ENCODE results near the gene FAHD2B.
A peak's percentile ranks its signal among the peaks of the same experiment; 100 is the strongest.
"Not testable (repeated sequence)": the region's sequence is repeated elsewhere in the genome, so short reads cannot be mapped to it uniquely, and the experiment has no call there.

Gene FAHD2B, protein sequence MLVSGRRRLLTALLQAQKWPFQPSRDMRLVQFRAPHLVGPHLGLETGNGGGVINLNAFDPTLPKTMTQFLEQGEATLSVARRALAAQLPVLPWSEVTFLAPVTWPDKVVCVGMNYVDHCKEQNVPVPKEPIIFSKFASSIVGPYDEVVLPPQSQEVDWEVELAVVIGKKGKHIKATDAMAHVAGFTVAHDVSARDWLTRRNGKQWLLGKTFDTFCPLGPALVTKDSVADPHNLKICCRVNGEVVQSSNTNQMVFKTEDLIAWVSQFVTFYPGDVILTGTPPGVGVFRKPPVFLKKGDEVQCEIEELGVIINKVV

DNA sequence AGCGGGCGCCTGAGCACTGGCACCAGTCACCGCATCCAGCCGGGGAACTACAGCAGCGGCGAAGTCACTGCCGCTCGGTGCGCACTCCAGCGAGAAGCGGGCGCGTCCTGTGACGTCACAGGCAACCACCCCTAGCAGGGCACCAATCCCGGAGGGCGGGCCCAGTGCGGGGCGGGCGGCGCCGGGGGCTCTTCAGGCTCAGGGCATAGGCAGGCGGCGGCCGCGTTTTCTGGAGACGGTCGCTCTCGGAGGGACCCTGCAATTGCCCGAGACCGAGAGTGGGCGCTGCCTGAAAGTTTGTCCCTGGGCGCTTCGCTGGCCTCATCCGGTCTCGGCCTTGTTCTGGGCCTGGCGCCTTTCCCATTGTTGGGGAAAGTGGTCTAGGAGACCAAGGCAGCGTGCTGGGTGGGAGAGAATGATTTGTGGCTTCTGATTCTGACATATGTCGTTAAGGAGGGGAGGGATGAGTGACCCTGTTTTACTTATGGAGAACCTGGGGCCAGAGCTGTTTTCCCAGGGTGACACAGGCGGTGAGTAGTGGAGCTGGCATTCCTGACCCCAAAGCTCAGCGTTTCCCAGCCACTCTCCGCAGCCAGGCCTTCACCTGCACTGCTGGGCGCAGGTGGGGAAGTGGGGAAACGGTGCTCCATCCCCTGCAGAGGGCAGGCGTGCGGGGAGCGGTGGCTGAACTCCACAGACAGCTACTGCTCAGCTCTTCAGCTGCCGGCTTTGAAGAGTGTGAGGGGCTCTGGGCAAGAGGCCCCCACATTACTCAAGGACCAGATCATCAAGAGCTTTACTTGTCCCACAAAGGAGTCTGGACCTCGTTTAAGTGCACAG, at the start of gene FAHD2B:
Gene FAHD2B, minus strand, starts transcription at position 111 of the 840 bp plus-strand sequence. CDS start 3,176 bp downstream, outside the sequence.
- DNase-seq (ENCODE audit: low read depth); in situ Hi-C loops (cut with HindIII; ENCODE audit: low sequenced_read_pairs): not testable (repeated sequence)
- peak within 1 kb of the TSS; percentile 31 for H3K4me3 ChIP-seq (ENCODE audit: low read depth, low read length)

DNA sequence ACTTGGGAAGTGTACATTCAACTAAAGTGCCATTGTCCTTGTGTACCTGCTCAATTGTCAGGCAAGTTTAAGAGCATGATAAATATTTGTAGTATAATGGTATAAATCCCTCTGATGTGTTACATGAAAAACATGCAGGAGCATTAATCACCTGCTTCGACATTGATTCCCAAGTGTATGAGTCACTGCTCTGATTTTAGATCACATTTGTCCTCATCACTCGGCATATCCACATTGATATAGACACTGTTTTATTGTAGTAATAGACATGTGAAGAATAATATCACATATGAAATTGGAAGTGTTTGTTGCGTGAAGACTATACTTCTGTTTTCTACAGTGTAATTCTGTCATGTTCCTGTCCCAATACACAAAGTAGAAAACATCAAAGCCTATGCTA, 49.3 kb upstream of the FAHD2B start:
- DNase-seq (ENCODE audit: low read depth); H3K4me3 ChIP-seq (ENCODE audit: low read depth, low read length); in situ Hi-C loops (cut with HindIII; ENCODE audit: low sequenced_read_pairs): not testable (repeated sequence)

DNA sequence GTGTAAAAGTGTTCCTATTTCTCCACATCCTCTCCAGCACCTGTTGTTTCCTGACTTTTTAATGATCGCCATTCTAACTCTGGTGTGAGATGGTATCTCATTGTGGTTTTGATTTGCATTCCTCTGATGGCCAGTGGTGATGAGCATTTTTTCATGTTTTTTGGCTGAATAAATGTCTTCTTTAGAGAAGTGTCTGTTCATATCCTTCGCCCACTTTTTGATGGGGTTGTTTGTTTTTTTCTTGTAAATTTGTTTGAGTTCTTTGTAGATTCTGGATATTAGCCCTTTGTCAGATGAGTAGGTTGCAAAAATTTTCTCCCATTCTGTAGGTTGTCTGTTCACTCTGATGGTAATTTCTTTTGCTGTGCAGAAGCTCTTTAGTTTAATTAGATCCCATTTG, 34.4 kb upstream of the FAHD2B start:
- DNase-seq (ENCODE audit: low read depth); in situ Hi-C loops (cut with HindIII; ENCODE audit: low sequenced_read_pairs); H3K4me3 ChIP-seq (ENCODE audit: low read depth, low read length): not testable (repeated sequence)

DNA sequence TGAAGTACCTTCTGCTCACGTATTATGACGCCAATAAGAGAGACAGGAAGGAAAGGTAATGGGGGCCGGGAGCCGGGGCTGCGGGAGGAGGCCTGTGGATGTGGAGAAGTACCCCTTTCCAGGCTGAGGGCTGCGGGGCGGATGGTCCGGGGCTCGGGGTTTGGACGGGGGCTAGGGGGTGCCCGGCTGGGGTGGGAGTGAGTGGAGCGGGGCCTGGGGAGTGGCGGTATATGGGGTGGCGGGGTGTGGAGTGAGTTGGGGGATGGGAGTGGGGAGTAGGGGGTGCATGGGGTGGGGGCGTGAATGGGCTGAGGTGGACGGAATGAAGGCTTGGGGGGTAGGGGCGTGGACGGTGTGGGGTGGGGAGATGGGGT, 19.2 kb upstream of the FAHD2B start:
- in situ Hi-C loops (cut with HindIII; ENCODE audit: low sequenced_read_pairs); DNase-seq (ENCODE audit: low read depth): not testable (repeated sequence)
- peak overlapping the region; percentile 59 for H3K4me3 ChIP-seq (ENCODE audit: low read depth, low read length)

DNA sequence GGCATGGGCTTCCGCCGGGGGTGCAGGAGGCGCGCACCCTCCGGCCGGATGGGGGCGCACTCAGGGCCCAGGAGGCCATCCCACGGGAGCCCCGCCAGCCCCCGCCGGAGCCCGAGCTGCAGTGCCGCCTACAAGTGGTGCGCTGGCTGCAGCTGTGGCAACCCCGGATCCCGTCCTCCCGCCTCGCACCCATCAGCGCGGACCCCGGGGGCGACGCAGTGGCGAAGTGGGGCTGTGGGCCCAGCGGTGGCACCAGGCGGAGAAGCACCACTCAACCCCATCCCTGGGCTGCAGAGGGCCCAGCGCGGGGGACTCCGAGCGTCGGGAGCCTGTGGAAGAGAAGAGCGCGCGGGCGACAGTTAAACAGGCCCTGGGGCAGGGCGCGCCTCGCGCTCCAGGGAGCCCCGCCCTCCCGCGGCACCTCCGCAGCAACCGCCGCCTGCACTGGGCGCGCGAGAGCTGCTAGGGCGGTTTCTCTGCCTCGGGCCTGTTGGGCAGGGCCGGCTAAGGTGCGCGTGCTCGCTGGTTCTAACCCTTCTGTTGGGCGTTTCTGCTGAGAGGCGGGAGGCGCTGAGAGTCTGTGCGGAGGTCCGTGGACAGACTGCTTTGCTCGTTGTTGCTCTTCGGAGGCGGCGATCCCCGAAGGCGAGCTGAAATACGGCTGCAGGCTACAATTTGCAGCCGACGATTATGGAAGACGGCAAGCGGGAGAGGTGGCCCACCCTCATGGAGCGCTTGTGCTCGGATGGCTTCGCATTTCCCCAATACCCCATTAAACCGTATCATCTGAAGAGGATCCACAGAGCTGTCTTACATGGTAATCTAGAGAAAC, 18.6 kb upstream of the FAHD2B start, which contains the start of gene ANKRD36:
Gene ANKRD36, plus strand, starts transcription at position 104 of the 832 bp plus-strand sequence. Its CDS starts 587 bp downstream, at position 691.
- DNase-seq (ENCODE audit: low read depth) = peak; percentile 28
- H3K4me3 ChIP-seq (ENCODE audit: low read depth, low read length) = peak within 1 kb of the TSS; percentile 59
- in situ Hi-C loops (cut with HindIII; ENCODE audit: low sequenced_read_pairs) = not testable (repeated sequence)
- TF ChIP-seq, protein P1, sequence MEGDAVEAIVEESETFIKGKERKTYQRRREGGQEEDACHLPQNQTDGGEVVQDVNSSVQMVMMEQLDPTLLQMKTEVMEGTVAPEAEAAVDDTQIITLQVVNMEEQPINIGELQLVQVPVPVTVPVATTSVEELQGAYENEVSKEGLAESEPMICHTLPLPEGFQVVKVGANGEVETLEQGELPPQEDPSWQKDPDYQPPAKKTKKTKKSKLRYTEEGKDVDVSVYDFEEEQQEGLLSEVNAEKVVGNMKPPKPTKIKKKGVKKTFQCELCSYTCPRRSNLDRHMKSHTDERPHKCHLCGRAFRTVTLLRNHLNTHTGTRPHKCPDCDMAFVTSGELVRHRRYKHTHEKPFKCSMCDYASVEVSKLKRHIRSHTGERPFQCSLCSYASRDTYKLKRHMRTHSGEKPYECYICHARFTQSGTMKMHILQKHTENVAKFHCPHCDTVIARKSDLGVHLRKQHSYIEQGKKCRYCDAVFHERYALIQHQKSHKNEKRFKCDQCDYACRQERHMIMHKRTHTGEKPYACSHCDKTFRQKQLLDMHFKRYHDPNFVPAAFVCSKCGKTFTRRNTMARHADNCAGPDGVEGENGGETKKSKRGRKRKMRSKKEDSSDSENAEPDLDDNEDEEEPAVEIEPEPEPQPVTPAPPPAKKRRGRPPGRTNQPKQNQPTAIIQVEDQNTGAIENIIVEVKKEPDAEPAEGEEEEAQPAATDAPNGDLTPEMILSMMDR (IDR thresholded peaks at IDR 0.05; ENCODE audit: low read depth, low read length, missing control alignments) = peak; percentile 50

DNA sequence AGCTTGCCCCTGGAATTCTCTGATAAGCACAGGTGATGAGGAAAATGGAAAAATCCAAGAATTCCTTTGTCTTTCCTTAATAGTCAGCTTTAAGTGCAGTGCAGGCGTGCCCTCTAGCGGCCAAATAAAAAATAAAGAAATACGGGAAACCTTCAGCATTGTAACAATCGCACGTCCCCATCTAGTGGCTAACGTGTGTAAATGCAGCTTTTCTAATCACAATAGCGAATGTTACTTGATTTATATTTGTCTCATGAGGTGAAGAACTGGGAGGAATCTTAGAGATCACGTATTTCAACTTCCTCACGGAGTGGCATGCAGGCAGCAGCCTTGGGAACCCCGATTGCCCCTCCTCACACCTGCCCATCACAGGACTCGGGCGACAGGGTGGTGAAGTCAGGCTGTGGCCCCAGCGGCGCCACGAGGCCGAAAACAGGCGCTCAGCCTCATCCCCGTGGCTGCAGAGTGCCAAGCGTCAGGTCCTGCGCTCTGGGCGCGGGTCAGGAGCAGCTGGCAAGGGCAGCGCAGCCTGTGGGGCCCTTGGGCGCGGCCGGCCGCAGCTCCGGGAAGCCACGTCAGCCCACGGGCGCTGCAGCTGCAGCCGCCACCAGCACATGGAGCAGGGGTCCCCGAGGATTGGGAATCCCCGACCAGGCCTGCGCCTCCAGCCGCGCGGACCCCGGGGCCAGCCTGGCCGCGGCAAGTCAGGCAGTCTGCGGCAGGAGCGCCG, 17.8 kb upstream of the FAHD2B start:
- TF ChIP-seq, protein P1 (IDR thresholded peaks at IDR 0.05; ENCODE audit: low read depth, low read length, missing control alignments) = peak; percentile 66
- DNase-seq (ENCODE audit: low read depth) = peak; percentile 6
- in situ Hi-C loops (cut with HindIII; ENCODE audit: low sequenced_read_pairs) = not testable (repeated sequence)
- H3K4me3 ChIP-seq (ENCODE audit: low read depth, low read length) = peak overlapping the region; percentile 59

DNA sequence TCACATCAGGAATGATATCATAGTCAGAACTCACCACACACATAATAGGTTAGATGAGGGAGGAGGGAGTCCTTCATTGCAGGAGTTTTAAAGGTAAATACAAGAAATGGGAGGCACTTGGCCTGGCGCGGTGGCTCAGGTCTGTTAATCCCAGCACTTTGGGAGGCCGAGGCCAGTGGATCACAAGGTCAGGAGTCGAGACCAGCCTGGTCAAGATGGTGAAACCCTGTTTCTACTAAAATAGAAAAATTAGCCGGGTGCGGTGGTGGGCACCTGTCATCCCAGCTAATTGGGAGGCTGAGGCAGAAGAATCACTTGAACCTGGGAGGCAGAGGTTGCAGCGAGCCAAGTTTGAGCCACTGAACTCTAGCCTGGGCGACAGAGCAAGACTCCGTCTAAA, 16.6 kb upstream of the FAHD2B start:
- DNase-seq (ENCODE audit: low read depth); H3K4me3 ChIP-seq (ENCODE audit: low read depth, low read length); in situ Hi-C loops (cut with HindIII; ENCODE audit: low sequenced_read_pairs): not testable (repeated sequence)

DNA sequence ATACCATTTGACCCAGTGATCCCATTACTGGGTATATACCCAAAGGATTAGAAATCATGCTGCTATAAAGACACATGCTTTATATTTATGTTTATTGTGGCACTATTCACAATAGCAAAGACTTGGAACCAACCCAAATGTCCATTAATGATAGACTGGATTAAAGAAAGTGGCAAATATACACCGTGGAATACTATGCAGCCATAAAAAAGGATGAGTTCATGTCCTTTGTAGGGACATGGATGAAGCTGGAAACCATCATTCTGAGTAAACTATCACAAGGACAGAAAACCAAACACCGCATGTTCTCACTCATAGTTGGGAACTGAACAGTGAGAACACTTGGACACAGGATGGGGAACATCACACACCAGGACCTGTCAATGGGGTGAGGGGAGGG, 12.2 kb upstream of the FAHD2B start:
- in situ Hi-C loops (cut with HindIII; ENCODE audit: low sequenced_read_pairs); H3K4me3 ChIP-seq (ENCODE audit: low read depth, low read length); DNase-seq (ENCODE audit: low read depth): not testable (repeated sequence)

DNA sequence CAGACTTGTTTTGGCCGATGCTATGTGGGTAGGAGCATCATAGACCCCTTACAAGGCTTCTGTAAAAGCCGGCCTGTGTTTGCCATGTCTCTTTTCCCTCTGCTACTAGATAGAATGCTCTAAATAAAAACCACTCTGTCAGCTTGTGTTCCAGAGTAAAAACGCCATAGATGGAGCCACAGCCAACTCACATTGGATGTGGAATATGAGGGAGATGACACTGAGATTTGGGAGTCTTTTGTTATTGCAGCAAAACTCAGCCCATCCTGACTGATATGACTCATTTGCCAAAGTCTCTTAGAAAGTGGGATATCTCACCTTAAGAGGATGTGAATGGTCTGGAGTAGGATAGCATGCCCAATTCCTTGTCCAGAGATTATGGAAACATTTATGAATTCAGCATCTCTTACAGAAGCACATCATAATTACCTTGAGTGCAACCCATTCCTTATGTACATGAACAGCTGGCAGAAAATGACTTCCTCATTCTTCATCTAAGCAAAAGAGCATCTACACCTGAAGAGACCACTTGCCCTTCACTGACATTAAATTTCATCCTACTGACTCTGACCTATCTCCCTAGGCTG, 4.2 kb upstream of the FAHD2B start:
- H3K4me3 ChIP-seq (ENCODE audit: low read depth, low read length); in situ Hi-C loops (cut with HindIII; ENCODE audit: low sequenced_read_pairs); DNase-seq (ENCODE audit: low read depth): not testable (repeated sequence)
